GM06990 (cell line): ENCODE measurements around the gene NAV3.

ENCODE experiments used
- DNase-seq: peaks from one replicate; pipeline ENCODE4 v3.0.0-alpha.2; 2011; ENCODE audit not compliant: insufficient read length; ENCODE audit errors: extremely low read depth
- H3K27me3 ChIP-seq: replicated peaks from 2 replicates; pipeline ENCODE4 v1.6.0; 2011; ENCODE audit warnings: low read length; ENCODE audit not compliant: control insufficient read depth, insufficient read depth
- H3K36me3 ChIP-seq: 2 replicates; pipeline ENCODE4 v1.5.1; 2011; ENCODE audit warnings: low read length; ENCODE audit not compliant: control insufficient read depth, insufficient read depth
- H3K4me3 ChIP-seq: replicated peaks from 2 replicates; pipeline ENCODE4 v1.5.1; 2011; ENCODE audit warnings: low read depth, mild to moderate bottlenecking, control low read depth, low read length
- TF ChIP-seq, protein P1 (sequence below): IDR thresholded peaks from 2 replicates; pipeline ENCODE4 v1.5.1; 2011; ENCODE audit warnings: low read length, control low read depth, mild to moderate bottlenecking, inconsistent platforms; ENCODE audit not compliant: insufficient read depth, poor library complexity, severe bottlenecking

The NAV3 gene

DNA sequence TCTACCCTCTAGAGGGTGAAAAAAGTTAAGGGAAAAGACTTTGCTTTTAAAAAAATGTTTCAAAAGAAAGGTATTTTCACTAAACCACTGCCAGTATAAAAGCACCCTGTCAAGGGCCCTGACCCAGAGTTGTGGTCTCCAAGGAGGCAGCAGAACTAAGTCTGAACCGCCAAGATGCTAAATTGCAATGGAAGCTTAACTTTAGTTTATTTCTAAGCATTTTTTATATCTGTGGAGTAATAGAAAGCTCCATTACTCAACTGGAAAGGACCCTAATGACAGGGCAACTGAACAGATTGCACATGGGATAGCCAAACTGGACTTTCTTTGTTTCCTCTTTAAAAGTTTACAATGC is 379.8 kb downstream of the NAV3 start:
- no peak for DNase-seq
- Histone ChIP-seq H3K27me3 (no peaks in the 10 kb centered on the region), H3K4me3 (no peak overlapping the region), H3K36me3 (no peaks in the 10 kb centered on the region)
- TF ChIP-seq, protein P1, sequence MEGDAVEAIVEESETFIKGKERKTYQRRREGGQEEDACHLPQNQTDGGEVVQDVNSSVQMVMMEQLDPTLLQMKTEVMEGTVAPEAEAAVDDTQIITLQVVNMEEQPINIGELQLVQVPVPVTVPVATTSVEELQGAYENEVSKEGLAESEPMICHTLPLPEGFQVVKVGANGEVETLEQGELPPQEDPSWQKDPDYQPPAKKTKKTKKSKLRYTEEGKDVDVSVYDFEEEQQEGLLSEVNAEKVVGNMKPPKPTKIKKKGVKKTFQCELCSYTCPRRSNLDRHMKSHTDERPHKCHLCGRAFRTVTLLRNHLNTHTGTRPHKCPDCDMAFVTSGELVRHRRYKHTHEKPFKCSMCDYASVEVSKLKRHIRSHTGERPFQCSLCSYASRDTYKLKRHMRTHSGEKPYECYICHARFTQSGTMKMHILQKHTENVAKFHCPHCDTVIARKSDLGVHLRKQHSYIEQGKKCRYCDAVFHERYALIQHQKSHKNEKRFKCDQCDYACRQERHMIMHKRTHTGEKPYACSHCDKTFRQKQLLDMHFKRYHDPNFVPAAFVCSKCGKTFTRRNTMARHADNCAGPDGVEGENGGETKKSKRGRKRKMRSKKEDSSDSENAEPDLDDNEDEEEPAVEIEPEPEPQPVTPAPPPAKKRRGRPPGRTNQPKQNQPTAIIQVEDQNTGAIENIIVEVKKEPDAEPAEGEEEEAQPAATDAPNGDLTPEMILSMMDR = no peak

- no peak for DNase-seq
- Histone ChIP-seq H3K4me3 (no peak overlapping the region), H3K36me3 (no peaks in the 10 kb centered on the region), H3K27me3 (no peaks in the 10 kb centered on the region)
- TF ChIP-seq, protein P1 = no peak
These were observed 380.2 kb downstream of the NAV3 start for GRCh38 chr12:78210894-78211302.

DNA sequence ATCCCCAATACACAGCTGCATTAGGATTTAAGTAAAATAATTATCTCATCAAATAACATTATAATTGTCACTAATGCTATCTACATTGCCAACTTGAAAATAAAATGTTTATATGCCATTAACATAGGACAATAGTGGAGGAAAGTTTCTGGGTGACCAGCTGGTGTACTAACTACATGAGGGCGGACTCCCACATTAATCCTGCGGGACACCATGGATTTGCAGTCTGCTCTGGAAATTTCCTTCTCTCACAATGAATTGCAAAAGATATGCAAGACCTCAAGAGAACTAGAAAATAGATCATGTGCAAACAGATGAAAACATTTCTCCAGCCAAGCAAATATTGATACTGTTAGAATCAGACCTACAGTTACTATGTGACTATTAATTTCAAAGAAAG is 390.1 kb downstream of the NAV3 start:
- Histone ChIP-seq H3K36me3 (no peaks in the 10 kb centered on the region), H3K4me3 (no peak overlapping the region), H3K27me3 (no peaks in the 10 kb centered on the region)
- TF ChIP-seq, protein P1 = no peak
- no peak for DNase-seq

- TF ChIP-seq, protein P1 = no peak
- no peaks in the 10 kb centered on the region for H3K36me3 ChIP-seq
These were observed 393.5 kb downstream of the NAV3 start for GRCh38 chr12:78224154-78224553.

GRCh38 chr12:78226763-78227162 is 396.1 kb downstream of the NAV3 start:
- DNase-seq = no peak

More at GRCh38 chr12:78224154-78224553, 393.5 kb downstream of the NAV3 start:
- H3K4me3 ChIP-seq = no peak overlapping the region
- no peak for DNase-seq
- H3K27me3 ChIP-seq = no peaks in the 10 kb centered on the region

More at GRCh38 chr12:78226763-78227162, 396.1 kb downstream of the NAV3 start:
- H3K36me3 ChIP-seq = no peaks in the 10 kb centered on the region
- H3K27me3 ChIP-seq = no peaks in the 10 kb centered on the region
- no peak overlapping the region for H3K4me3 ChIP-seq
- TF ChIP-seq, protein P1 = no peak
